Measurements from ENCODE around the gene LNX1. TPM values are rescaled to one million over a fixed set of nuclear protein-coding genes. Genes with fewer than 3 reads are reported as not detected.

Gene LNX1
- total and polyA plus RNA-seq, 10 of the 15 experiments (the other 5 are each of a cell fraction or from before 2014, with no cell fraction given): 0.72 to 1.4 (median 1.0) TPM

- no peak overlapping the region for H2AFZ ChIP-seq (ENCODE audit: control insufficient read depth, low read depth, low read length)
- RAD21 ChIA-PET (ENCODE audit: unreplicated experiment): no interaction called here
- DNase-seq (ENCODE audit: low read depth, low spot score): no peak
- SMC1A ChIA-PET (ENCODE audit: uncharacterized antibody, unreplicated experiment): no interaction called here
- CTCF ChIA-PET: interaction anchor here (1.0 kb wide), 1 partner anchor 96 kb away, joined by 4 read pairs; no protein-coding TSS in a partner anchor
- POLR2A ChIA-PET: no interaction called here
- no peaks in the 10 kb centered on the region for H3K4me1 ChIP-seq (ENCODE audit: control insufficient read depth, insufficient read depth, low read length)
- WGBS (ENCODE audit: insufficient coverage, insufficient replicate concordance, low lambda C conversion rate, missing lambda C conversion rate): 49% methylated on average over 6 of the region's 6 CpGs
- no peak overlapping the region for H3K4me3 ChIP-seq
- no TSS peak for BruUV-seq (replicated peaks)
- H3K36me3 ChIP-seq (ENCODE audit: control insufficient read depth in 2 of 2, insufficient read depth in 2 of 2, low read length in 1 of 2): no peaks in the 10 kb centered on the region
- in situ Hi-C loops (cut with MboI): no loop called here
- ATAC-seq: no peak
- intact Hi-C loops (cut with micrococcal nuclease; ENCODE audit: unreplicated experiment): no loop called here
- H3K9me3 ChIP-seq (replicated peaks; ENCODE audit: control insufficient read depth, insufficient read depth, low read length): peaks cover 1% of the 10 kb centered on the region; the same call in 1 of the 3 replicates
- no peak for TF ChIP-seq ATF2 (IDR thresholded peaks at IDR 0.05; ENCODE audit: low read length)
- TF ChIP-seq SRF (IDR thresholded peaks at IDR 0.05; ENCODE audit: low read depth in 2 of 2, low read length in 2 of 2): no peak
- TF ChIP-seq YBX1 (IDR thresholded peaks at IDR 0.05): no peak
- TF ChIP-seq EP300 (IDR thresholded peaks at IDR 0.05; ENCODE audit: borderline replicate concordance in 1 of 2, control insufficient read depth in 1 of 2, low read depth in 2 of 2, low read length in 2 of 2): no peak
- TF ChIP-seq TCF3 (IDR thresholded peaks at IDR 0.05; ENCODE audit: borderline replicate concordance, insufficient read depth, low read depth, low read length): no peak
- TF ChIP-seq MYC (IDR thresholded peaks at IDR 0.05; ENCODE audit: insufficient read depth, insufficient read length, insufficient replicate concordance, low read length, severe bottlenecking): no peak
- no peak for TF ChIP-seq SPI1 (IDR thresholded peaks at IDR 0.05; ENCODE audit: borderline replicate concordance, insufficient read depth, low read depth, low read length)
- TF ChIP-seq SIN3A (IDR thresholded peaks at IDR 0.05; ENCODE audit: low read depth, low read length): no peak
- TF ChIP-seq ZNF274 (IDR thresholded peaks at IDR 0.05; ENCODE audit: insufficient read depth, insufficient read length): no peak
- no peak for TF ChIP-seq CBX5 (IDR thresholded peaks at IDR 0.05; ENCODE audit: low read depth)
- no peak for TF ChIP-seq NR2C1 (IDR thresholded peaks at IDR 0.05)
- no peaks in the 10 kb centered on the region for H4K20me1 ChIP-seq (ENCODE audit: control insufficient read depth, insufficient read depth)
- no peak overlapping the region for H3K4me2 ChIP-seq (ENCODE audit: control insufficient read depth, insufficient read depth)
- H3K27me3 ChIP-seq (replicated peaks in 1 of 2; ENCODE audit: control insufficient read depth in 2 of 2, insufficient read depth in 2 of 2, low read length in 1 of 2): no peaks in the 10 kb centered on the region
- no peak overlapping the region for H3K27ac ChIP-seq (ENCODE audit: control insufficient read depth, insufficient read depth)
- H3K79me2 ChIP-seq (ENCODE audit: control insufficient read depth, insufficient read depth, low read length): no peaks in the 10 kb centered on the region
- no peak for FAIRE-seq
- no peak overlapping the region for H3K9ac ChIP-seq (ENCODE audit: control insufficient read depth, insufficient read depth, low read length)
These were observed 5.0 kb downstream of the LNX1 start for GRCh38 chr4:53586121-53586816.

All from GM12878 (cell line).